Hepatocyte (in vitro differentiated cells): Measurements from ENCODE around the gene PPP4R1. TPM values are rescaled to one million over a fixed set of nuclear protein-coding genes. Genes with fewer than 3 reads are reported as not detected.
"Not testable (repeated sequence)": the region's sequence is repeated elsewhere in the genome, so short reads cannot be mapped to it uniquely, and the experiment has no call there.

Source experiments
- DNase-seq: peaks from one replicate; pipeline ENCODE4 v3.0.0-alpha.2; 2016; ENCODE audit warnings: low spot score
- H2AFZ ChIP-seq: fragments of 200-600 bp; sonication (generic); 2 replicates; pipeline ENCODE4 v1.6.0; 2016; ENCODE audit warnings: antibody characterized with exemption, mild to moderate bottlenecking
- H3K27ac ChIP-seq: fragments of 200-600 bp; sonication (generic); 2 replicates; pipeline ENCODE4 v1.5.1; 2016; ENCODE audit warnings: mild to moderate bottlenecking
- H3K27me3 ChIP-seq: fragments of 200-600 bp; sonication (generic); 2 replicates; pipeline ENCODE4 v1.6.1; 2016
- H3K36me3 ChIP-seq: fragments of 200-600 bp; sonication (generic); replicated peaks from 2 replicates; pipeline ENCODE4 v1.5.1; 2016; ENCODE audit warnings: low read depth; ENCODE audit not compliant: insufficient read depth
- H3K4me1 ChIP-seq: fragments of 200-600 bp; sonication (generic); 2 replicates; pipeline ENCODE4 v1.5.1; 2016; ENCODE audit warnings: mild to moderate bottlenecking, moderate library complexity; ENCODE audit not compliant: insufficient read depth
- H3K4me2 ChIP-seq: fragments of 200-600 bp; sonication (generic); 2 replicates; pipeline ENCODE4 v1.6.0; 2016
- H3K4me3 ChIP-seq: fragments of 200-600 bp; sonication (generic); 2 replicates; pipeline ENCODE4 v1.5.1; 2016; ENCODE audit warnings: mild to moderate bottlenecking
- H3K79me2 ChIP-seq: fragments of 200-600 bp; sonication (generic); 2 replicates; pipeline ENCODE4 v1.6.0; 2017; ENCODE audit warnings: mild to moderate bottlenecking
- H3K9me2 ChIP-seq: fragments of 200-600 bp; sonication (generic); replicated peaks from 2 replicates; pipeline ENCODE4 v1.6.0; 2017; ENCODE audit warnings: mild to moderate bottlenecking; ENCODE audit not compliant: insufficient read depth
- H3K9me3 ChIP-seq: fragments of 200-600 bp; sonication (generic); 2 replicates; pipeline ENCODE4 v1.5.1; 2016; ENCODE audit warnings: low read depth, mild to moderate bottlenecking
- H4K20me1 ChIP-seq: fragments of 200-600 bp; sonication (generic); 2 replicates; pipeline ENCODE4 v1.6.0; 2016; ENCODE audit warnings: mild to moderate bottlenecking; ENCODE audit not compliant: insufficient read depth, poor library complexity, severe bottlenecking
- CTCF ChIP-seq: fragments of 200-600 bp; sonication (generic); IDR thresholded peaks from 2 replicates; pipeline ENCODE4 v1.5.1; 2016; ENCODE audit warnings: antibody characterized with exemption, mild to moderate bottlenecking; ENCODE audit not compliant: poor library complexity
- EZH2 ChIP-seq: fragments of 200-600 bp; sonication (generic); IDR thresholded peaks from 2 replicates; pipeline ENCODE4 v1.6.1; 2016; ENCODE audit warnings: antibody characterized with exemption, mild to moderate bottlenecking, borderline replicate concordance
- EZH2phosphoT487 ChIP-seq: fragments of 200-600 bp; sonication (generic); IDR thresholded peaks from one replicate; pipeline ENCODE4 v1.6.1; 2018; ENCODE audit warnings: antibody characterized with exemption, mild to moderate bottlenecking, low read depth, moderate library complexity; ENCODE audit not compliant: unreplicated experiment, severe bottlenecking
- WGBS: methylation state at CpG from one replicate; pipeline ENCODE4 v1.1.6; 2016; ENCODE audit warnings: low lambda C conversion rate; ENCODE audit errors: missing lambda C conversion rate; 5-methylcytosine and 5-hydroxymethylcytosine counted together
- polyA plus RNA-seq: library from polyadenylated mRNA; unstranded; fragments of >200 nt; fragmentation: Nextera tagmentation; extraction: Ambion mirVana; gene quantifications from 2 replicates; pipeline ENCODE4 v1.2.1, GENCODE V29; 2016
- total RNA-seq: library from RNA; depleted of rRNA; stranded (reverse); fragments of >200 nt; gene quantifications from 2 replicates; pipeline ENCODE4 v1.2.3, GENCODE V29; 2014

PPP4R1 gene
- total and polyA plus RNA-seq, 2 experiments from 2014 or later: 34.5 to 93.6 TPM

DNA sequence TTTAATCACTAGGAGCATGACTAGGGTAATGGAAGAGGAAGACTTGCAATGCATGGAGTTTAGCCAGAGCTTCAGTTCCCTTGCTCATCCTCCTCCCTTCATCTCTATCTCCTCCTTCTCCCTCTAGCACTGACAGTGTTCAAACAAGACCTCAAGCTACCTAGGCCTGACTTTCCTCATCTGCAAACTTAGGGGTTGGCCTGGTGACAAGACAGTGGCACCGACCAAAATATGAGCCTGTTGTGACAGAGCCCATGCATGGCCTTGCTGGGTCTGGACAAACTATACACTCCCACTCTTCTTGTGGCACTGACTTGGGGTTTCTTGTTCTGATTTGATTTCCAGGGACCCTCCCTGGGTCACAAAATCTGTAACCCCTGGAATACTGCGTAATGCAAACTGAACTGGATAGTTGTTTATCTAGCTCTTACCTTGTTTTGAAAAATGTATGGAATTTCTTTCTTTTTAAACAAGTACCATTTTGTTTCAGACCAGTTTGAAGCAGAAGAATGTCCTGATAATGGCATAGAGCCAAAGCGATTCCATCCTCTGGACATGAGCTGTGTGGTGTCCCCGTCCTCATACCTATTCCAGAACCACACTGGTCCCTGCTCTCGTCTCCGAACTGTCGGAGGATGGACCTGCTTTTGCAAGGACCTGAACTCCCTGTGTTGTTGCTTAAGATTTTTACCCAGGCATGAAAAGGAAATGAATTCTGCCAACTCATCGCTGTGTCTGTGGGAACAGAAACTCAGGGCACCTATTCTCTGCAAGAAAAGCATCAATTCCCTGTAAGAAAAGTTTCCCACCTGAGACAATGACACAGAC is 33.4 kb upstream of the PPP4R1 start:
- no peak overlapping the region for H2AFZ ChIP-seq
- H3K36me3 ChIP-seq: no peaks in the 10 kb centered on the region
- no peak for DNase-seq
- H3K27ac ChIP-seq: no peak overlapping the region
- H3K9me2 ChIP-seq: no peaks in the 10 kb centered on the region
- WGBS: 86% methylated on average over 8 of the region's 8 CpGs
- TF ChIP-seq EZH2phosphoT487: no peak
- H3K4me1 ChIP-seq: peaks cover 5% of the 10 kb centered on the region
- no peaks in the 10 kb centered on the region for H3K27me3 ChIP-seq
- no peak overlapping the region for H3K4me3 ChIP-seq
- no peaks in the 10 kb centered on the region for H3K79me2 ChIP-seq
- no peak overlapping the region for H3K4me2 ChIP-seq
- H4K20me1 ChIP-seq: no peaks in the 10 kb centered on the region
- H3K9me3 ChIP-seq: no peaks in the 10 kb centered on the region

DNA sequence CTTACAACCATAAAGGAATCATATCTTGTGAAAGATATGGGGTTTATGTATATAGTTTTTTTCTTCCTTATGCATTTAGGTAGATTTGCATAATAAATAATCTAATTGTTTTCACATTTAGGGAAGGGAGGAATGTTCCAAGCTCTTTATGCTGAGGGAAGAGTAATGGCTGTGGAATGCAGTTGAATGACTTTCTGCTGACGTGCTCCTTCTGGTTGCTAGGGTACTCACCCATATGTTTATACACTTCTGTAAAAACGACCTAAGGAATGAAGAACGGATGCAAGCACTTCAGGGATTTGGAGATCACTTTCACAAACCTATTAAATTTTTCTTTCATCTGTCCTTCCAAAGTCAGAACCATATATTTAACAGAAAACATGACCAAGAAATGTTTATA is 29.2 kb upstream of the PPP4R1 start:
- H3K79me2 ChIP-seq: no peaks in the 10 kb centered on the region
- peak overlapping the region; percentile 72 for H3K27ac ChIP-seq
- no peak overlapping the region for H3K4me3 ChIP-seq
- H2AFZ ChIP-seq: no peak overlapping the region
- TF ChIP-seq CTCF: no peak
- TF ChIP-seq EZH2: no peak
- no peak for TF ChIP-seq EZH2phosphoT487
- H3K4me1 ChIP-seq: peaks cover 5% of the 10 kb centered on the region
- peak; percentile 85 for DNase-seq
- H4K20me1 ChIP-seq: no peaks in the 10 kb centered on the region
- H3K27me3 ChIP-seq: no peaks in the 10 kb centered on the region
- no peaks in the 10 kb centered on the region for H3K9me3 ChIP-seq
- H3K4me2 ChIP-seq: peak overlapping the region; percentile 7
- 4% methylated on average over 3 of the region's 3 CpGs for WGBS
- no peaks in the 10 kb centered on the region for H3K9me2 ChIP-seq
- no peaks in the 10 kb centered on the region for H3K36me3 ChIP-seq

DNA sequence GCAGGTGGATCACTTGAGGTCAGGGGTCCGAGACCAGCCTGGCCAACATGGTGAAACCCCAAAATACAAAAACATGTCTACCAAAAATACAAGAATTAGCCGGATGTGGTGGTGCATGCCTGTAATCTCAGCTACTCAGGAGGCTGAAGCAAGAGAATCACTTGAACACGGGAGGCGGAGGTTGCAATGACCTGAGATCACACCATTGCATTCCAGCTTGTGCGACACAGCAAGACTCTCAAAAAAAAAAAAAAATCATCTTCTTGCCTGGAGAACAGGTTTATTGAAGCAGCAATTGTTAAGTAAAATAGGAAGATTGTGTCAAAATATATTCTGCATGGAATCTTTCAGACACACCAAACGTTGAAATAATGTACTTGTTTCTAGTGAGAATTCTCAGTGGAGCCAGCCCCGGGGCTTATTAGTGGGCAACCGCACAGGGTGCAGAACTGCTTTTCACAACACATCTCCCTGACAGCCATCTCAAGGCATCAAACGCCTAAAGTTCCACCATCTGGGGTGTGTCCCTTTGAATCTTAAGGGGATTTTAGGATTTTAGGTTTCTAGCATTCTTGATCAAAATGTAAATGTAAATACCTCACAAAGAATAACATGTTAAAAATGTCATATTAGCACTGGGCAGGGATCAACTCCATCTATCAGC is 28.6 kb upstream of the PPP4R1 start:
- Histone ChIP-seq H3K36me3 (no peaks in the 10 kb centered on the region), H3K4me1 (peaks cover 5% of the 10 kb centered on the region), H3K27ac (peak overlapping the region; percentile 72), H2AFZ (no peak overlapping the region), H3K4me2 (no peak overlapping the region), H3K79me2 (no peaks in the 10 kb centered on the region), H3K9me2 (no peaks in the 10 kb centered on the region), H3K9me3 (no peaks in the 10 kb centered on the region), H4K20me1 (no peaks in the 10 kb centered on the region), H3K4me3 (no peak overlapping the region), H3K27me3 (no peaks in the 10 kb centered on the region)
- 72% methylated on average over 9 of the region's 9 CpGs for WGBS
- no peak for DNase-seq
- TF ChIP-seq EZH2phosphoT487 (no peak), CTCF (no peak), EZH2 (no peak)

DNA sequence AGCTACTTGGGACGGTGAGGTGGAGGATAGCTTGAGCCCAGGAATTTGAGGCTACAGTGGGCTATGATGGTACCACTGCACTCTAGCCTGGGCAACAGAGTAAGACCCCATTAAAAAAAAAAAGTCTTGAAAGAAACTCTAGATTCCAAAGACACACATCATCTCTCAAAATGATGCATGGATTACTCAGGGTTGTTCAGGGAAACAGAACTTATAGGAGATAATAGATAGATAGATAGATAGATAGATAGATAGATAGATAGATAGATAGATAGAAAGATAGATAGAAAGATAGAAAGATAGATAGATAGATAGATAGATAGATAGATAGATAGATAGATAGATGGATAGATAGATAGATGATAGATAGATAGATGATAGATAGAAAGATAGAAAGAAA is 26.7 kb upstream of the PPP4R1 start:
- not testable (repeated sequence) for H3K79me2 ChIP-seq, H3K36me3 ChIP-seq, H3K4me2 ChIP-seq, H3K9me3 ChIP-seq, H3K4me1 ChIP-seq, H3K27me3 ChIP-seq, H4K20me1 ChIP-seq, H3K4me3 ChIP-seq, H3K9me2 ChIP-seq, H2AFZ ChIP-seq, H3K27ac ChIP-seq, DNase-seq
- 100% methylated on average over 1 of the region's 1 CpG for WGBS
